OCI-LY1 (cell line): Measurements from ENCODE around the gene MIER3.

ENCODE experiments used
- H2AFZ ChIP-seq: fragments of 200-600 bp; sonication (generic), shearing (Covaris generic); 2 replicates; pipeline ENCODE4 v1.6.0; 2014; ENCODE audit warnings: antibody characterized with exemption, mild to moderate bottlenecking, low read length
- H3F3A ChIP-seq: fragments of 200-600 bp; sonication (generic), shearing (Covaris generic); 2 replicates; pipeline ENCODE4 v1.6.0; 2014; ENCODE audit warnings: mild to moderate bottlenecking, antibody characterized with exemption, low read length, moderate library complexity; ENCODE audit not compliant: insufficient read depth
- H3K27ac ChIP-seq: fragments of 200-600 bp; sonication (generic); 2 replicates; pipeline ENCODE4 v1.5.1; 2014; ENCODE audit warnings: low read length, mixed run types, mild to moderate bottlenecking, low read depth; ENCODE audit not compliant: poor library complexity, severe bottlenecking
- H3K27me3 ChIP-seq: fragments of 200-600 bp; sonication (generic); 2 replicates; pipeline ENCODE4 v1.6.0; 2014; ENCODE audit warnings: antibody characterized with exemption, mild to moderate bottlenecking, low read length, moderate library complexity; ENCODE audit not compliant: insufficient read depth
- H3K36me3 ChIP-seq: fragments of 200-600 bp; sonication (generic); 2 replicates; pipeline ENCODE4 v1.6.1; 2014; ENCODE audit warnings: mild to moderate bottlenecking, antibody characterized with exemption, low read length, moderate library complexity, mixed read lengths; ENCODE audit not compliant: insufficient read depth
- H3K4me1 ChIP-seq: fragments of 200-600 bp; sonication (generic); 2 replicates; pipeline ENCODE4 v1.5.1; 2014; ENCODE audit warnings: mild to moderate bottlenecking, low read length, moderate library complexity; ENCODE audit not compliant: insufficient read depth, severe bottlenecking
- H3K4me2 ChIP-seq: fragments of 200-600 bp; sonication (generic), shearing (Covaris generic); 2 replicates; pipeline ENCODE4 v1.6.1; 2014; ENCODE audit warnings: low read length
- H3K4me3 ChIP-seq: fragments of 200-600 bp; sonication (generic); 2 replicates; pipeline ENCODE4 v1.5.1; 2014; ENCODE audit warnings: low read length, low read depth, mild to moderate bottlenecking, mixed read lengths; ENCODE audit not compliant: poor library complexity, severe bottlenecking
- H3K79me2 ChIP-seq: fragments of 200-600 bp; shearing (Covaris generic); 2 replicates; pipeline ENCODE4 v1.6.1; 2016; ENCODE audit warnings: mixed run types, low read length, mixed read lengths; ENCODE audit not compliant: insufficient read depth
- H3K9ac ChIP-seq: fragments of 200-600 bp; sonication (generic), shearing (Covaris generic); 2 replicates; pipeline ENCODE4 v1.6.1; 2014; ENCODE audit warnings: mild to moderate bottlenecking, low read length, mixed read lengths
- H3K9me2 ChIP-seq: fragments of 200-600 bp; sonication (generic), shearing (Covaris generic); 2 replicates; pipeline ENCODE4 v1.6.1; 2014; ENCODE audit warnings: low read depth, mild to moderate bottlenecking, low read length, mixed read lengths
- H3K9me3 ChIP-seq: fragments of 200-600 bp; shearing (Covaris generic); 2 replicates; pipeline ENCODE4 v1.6.1; 2014; ENCODE audit warnings: low read length, mixed read lengths
- H4K20me1 ChIP-seq: fragments of 200-600 bp; sonication (generic), shearing (Covaris generic); 2 replicates; pipeline ENCODE4 v1.6.0; 2016; ENCODE audit warnings: mild to moderate bottlenecking, low read length; ENCODE audit not compliant: insufficient read depth
- EZH2 ChIP-seq: fragments of 200-600 bp; sonication (generic), shearing (Covaris generic); IDR thresholded peaks from 2 replicates; pipeline ENCODE4 v1.8.0; 2017; ENCODE audit warnings: borderline replicate concordance, mixed run types, mild to moderate bottlenecking, antibody characterized with exemption, low read length, moderate library complexity, mixed read lengths
- TF ChIP-seq, protein P1 (sequence below): fragments of 200-600 bp; sonication (generic), shearing (Covaris generic); IDR thresholded peaks from 2 replicates; pipeline ENCODE4 v1.5.1; 2017; ENCODE audit warnings: mild to moderate bottlenecking, antibody characterized with exemption, low read length, moderate library complexity, mixed read lengths

Gene MIER3

DNA sequence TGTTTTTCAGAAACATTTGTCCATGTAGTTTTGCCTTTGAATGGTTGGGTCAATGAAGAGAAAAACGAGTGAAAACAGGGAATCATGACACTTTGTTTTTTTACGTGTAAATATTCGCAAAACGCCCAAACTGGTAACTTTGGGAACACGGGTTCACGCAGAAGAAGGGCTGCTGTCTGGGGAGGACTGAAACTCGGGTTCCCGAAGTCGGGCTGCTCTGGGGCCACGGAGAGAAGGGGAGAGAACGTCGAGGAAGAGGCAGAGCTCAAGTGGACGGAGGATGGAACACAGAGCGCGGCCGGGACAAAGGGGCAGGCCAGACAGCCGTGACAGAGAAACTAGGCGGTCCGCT is 43.0 kb downstream of the MIER3 start:
- Histone ChIP-seq H3K4me2 (peak overlapping the region; percentile 78), H3K9ac (peak overlapping the region; percentile 67)
- TF ChIP-seq, protein P1, sequence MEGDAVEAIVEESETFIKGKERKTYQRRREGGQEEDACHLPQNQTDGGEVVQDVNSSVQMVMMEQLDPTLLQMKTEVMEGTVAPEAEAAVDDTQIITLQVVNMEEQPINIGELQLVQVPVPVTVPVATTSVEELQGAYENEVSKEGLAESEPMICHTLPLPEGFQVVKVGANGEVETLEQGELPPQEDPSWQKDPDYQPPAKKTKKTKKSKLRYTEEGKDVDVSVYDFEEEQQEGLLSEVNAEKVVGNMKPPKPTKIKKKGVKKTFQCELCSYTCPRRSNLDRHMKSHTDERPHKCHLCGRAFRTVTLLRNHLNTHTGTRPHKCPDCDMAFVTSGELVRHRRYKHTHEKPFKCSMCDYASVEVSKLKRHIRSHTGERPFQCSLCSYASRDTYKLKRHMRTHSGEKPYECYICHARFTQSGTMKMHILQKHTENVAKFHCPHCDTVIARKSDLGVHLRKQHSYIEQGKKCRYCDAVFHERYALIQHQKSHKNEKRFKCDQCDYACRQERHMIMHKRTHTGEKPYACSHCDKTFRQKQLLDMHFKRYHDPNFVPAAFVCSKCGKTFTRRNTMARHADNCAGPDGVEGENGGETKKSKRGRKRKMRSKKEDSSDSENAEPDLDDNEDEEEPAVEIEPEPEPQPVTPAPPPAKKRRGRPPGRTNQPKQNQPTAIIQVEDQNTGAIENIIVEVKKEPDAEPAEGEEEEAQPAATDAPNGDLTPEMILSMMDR, result no peak
- no peak for TF ChIP-seq EZH2

DNA sequence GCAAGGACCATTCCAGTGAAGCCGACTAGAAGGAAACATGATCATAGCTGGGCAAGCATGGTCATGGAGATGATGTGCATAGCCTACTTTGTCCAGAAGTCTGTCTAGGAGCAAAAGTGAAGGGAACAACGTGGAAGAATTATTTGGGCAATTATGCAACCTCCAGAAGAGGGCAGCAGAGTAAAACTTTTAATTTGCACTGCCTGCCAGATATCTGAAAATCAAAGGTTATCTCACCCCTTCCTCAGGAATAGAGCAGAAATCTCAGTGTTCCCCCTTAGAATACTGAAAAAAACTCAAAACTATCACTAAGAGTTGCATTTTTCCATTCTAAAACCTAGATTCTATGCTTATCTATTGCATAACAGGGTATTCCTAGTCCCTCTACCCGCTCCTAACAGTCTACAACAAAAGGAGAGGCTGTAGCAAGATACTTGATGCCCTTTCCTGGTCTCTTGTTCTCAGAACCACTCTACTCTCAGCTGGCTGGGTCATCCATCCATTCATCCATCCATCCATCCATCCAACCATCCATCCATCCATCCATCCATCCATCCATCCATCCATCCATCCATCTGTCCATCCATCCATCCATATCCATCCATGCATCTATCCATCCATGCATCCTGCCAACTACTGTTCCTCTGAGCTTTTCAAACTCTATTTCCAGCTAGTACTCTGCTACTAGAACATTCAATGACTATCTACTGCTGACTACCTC is 50.9 kb downstream of the MIER3 start:
- H3K4me1 ChIP-seq, result peaks cover 10% of the 10 kb centered on the region
- no peaks in the 10 kb centered on the region for H4K20me1 ChIP-seq
- H3K4me2 ChIP-seq, result no peak overlapping the region
- peaks cover 6% of the 10 kb centered on the region; the same call in 1 of the 2 replicates for H3K36me3 ChIP-seq
- no peak overlapping the region for H3K27ac ChIP-seq
- H2AFZ ChIP-seq, result no peak overlapping the region
- H3K79me2 ChIP-seq, result no peaks in the 10 kb centered on the region
- no peak for TF ChIP-seq EZH2
- TF ChIP-seq, protein P1, result peak; percentile 87
- H3K9ac ChIP-seq, result no peak overlapping the region
- no peaks in the 10 kb centered on the region; the same call in 1 of the 2 replicates for H3F3A ChIP-seq
- H3K27me3 ChIP-seq, result no peaks in the 10 kb centered on the region; the same call in 1 of the 2 replicates
- no peaks in the 10 kb centered on the region for H3K9me3 ChIP-seq
- no peaks in the 10 kb centered on the region for H3K9me2 ChIP-seq
- H3K4me3 ChIP-seq, result no peak overlapping the region

More for the DNA sequence above, 43.0 kb downstream of the MIER3 start:
- Histone ChIP-seq H3K27ac (peak overlapping the region; percentile 59), H3K4me3 (peak overlapping the region; percentile 74), H3K79me2 (no peaks in the 10 kb centered on the region), H4K20me1 (no peaks in the 10 kb centered on the region), H3K9me3 (peaks cover 3% of the 10 kb centered on the region; the same call in 1 of the 2 replicates), H3K4me1 (peaks cover 28% of the 10 kb centered on the region), H2AFZ (peak overlapping the region; percentile 25), H3F3A (no peaks in the 10 kb centered on the region), H3K9me2 (no peaks in the 10 kb centered on the region), H3K36me3 (no peaks in the 10 kb centered on the region; the same call in 1 of the 2 replicates), H3K27me3 (no peaks in the 10 kb centered on the region; the same call in 1 of the 2 replicates)

DNA sequence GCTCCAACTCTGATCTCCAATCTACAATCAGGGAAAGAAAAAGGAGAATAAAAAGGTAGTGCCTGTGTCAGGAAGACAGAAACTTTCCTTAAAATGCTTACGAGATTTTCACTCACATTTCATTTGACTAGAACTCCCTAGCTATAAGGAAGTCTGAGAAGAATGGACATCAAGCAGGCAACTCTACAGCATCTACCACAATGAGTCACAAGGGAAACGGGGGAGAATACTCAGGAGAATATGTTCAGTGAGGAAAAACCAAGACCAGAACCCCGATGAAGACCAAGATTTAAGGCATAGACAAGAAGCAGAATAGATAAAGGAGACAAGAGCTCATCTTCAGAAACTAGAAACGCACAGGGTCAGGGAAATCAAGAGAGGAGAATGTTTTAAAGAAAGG is 51.5 kb downstream of the MIER3 start:
- no peaks in the 10 kb centered on the region; the same call in 1 of the 2 replicates for H3K27me3 ChIP-seq
- H4K20me1 ChIP-seq, result no peaks in the 10 kb centered on the region
- H3K4me2 ChIP-seq, result no peak overlapping the region
- no peaks in the 10 kb centered on the region for H3K9me2 ChIP-seq
- H3K79me2 ChIP-seq, result no peaks in the 10 kb centered on the region
- H2AFZ ChIP-seq, result no peak overlapping the region
- no peaks in the 10 kb centered on the region for H3K9me3 ChIP-seq
- no peak overlapping the region for H3K27ac ChIP-seq
- no peaks in the 10 kb centered on the region; the same call in 1 of the 2 replicates for H3F3A ChIP-seq
- no peak overlapping the region for H3K4me3 ChIP-seq
- TF ChIP-seq EZH2, result no peak
- TF ChIP-seq, protein P1, result no peak
- peaks cover 10% of the 10 kb centered on the region for H3K4me1 ChIP-seq
- no peak overlapping the region for H3K9ac ChIP-seq
- H3K36me3 ChIP-seq, result peaks cover 10% of the 10 kb centered on the region
